GM18517 (cell line): ENCODE data around the gene KRT4.

Experiments used
- ATAC-seq: cut with Tn5 transposase; IDR thresholded peaks from one replicate; pipeline ENCODE4 v1.9.1; 2021; ENCODE audit warnings: mild to moderate bottlenecking, moderate library complexity; ENCODE audit not compliant: unreplicated experiment

The KRT4 gene

DNA sequence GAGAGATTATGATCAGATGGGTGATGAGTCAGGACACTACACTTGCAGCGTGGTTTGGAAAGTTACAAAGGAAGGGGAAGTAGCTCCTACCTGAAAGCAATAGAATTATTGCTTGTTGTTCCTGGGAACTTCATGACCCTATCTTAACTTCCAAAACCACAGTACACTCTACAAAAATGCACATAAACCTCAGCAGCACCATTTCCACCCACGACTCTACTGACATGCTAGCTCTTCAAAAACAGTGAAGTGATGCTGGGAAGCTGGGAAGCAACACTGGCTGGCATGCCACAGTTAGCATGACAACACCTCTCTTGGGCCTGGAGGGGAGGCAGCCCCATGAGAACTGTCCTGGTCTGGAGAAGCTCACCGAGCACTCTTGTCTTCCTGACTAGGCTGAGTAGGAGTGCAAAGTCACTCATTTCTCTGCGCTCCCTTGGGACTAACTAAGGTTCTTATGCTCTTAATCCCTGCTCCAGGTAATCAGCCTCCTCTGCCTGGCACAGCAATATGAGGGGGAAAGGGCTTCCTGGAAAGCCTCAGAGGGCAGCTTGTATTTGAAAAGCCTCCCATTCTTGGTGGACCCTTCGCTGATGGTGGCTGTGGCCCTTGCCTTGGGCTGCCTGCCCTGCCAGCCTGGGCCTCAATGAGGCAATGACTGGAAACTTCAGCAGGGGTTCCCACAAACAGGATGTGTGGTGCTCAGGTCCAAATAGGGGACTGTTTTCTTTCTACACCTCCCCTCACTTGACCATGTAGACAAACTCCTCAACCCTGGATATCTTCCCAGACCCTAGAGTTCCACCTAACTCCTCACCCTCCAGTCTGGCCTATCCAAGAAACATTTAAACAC lies 19.2 kb downstream of the KRT4 start:
- ATAC-seq = no peak

DNA sequence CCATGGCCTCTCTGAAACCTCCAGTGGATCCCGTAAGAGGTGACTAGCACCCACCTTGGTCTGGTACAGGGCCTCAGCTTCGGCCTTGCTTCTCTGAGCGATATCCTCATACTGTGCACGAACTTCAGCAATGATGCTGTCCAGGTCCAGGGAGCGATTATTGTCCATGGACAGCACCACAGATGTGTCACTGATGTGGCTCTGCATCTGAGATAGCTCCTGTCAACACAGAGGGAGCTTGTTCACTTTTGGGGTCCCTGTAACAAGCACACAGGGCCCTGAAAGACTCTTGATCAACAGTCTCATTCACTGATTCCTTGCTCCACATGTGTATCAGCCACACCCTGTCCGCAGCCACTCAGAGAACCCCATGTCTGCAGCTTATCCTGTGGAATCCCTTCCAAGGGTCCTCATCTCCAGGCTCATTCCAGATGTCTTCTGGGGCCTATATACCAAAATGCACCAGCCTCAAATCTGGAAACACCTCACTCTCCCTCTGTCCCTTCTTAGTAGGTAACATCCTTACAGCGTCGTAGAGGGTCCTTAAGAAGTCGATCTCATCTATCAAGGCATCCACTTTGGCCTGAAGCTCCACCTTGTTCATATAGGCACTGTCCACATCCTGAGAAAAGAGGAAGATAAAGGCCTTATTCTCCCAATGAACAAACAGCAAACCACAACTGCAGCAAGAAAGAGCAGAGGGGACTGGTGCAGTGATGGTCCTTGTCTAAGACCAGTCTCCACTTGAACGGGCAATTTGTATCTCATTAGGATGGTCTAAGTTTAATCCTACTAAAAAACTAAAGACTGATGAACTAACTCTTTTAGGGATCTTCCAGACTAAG lies 21.5 kb downstream of the KRT4 start:
- no peak for ATAC-seq

DNA sequence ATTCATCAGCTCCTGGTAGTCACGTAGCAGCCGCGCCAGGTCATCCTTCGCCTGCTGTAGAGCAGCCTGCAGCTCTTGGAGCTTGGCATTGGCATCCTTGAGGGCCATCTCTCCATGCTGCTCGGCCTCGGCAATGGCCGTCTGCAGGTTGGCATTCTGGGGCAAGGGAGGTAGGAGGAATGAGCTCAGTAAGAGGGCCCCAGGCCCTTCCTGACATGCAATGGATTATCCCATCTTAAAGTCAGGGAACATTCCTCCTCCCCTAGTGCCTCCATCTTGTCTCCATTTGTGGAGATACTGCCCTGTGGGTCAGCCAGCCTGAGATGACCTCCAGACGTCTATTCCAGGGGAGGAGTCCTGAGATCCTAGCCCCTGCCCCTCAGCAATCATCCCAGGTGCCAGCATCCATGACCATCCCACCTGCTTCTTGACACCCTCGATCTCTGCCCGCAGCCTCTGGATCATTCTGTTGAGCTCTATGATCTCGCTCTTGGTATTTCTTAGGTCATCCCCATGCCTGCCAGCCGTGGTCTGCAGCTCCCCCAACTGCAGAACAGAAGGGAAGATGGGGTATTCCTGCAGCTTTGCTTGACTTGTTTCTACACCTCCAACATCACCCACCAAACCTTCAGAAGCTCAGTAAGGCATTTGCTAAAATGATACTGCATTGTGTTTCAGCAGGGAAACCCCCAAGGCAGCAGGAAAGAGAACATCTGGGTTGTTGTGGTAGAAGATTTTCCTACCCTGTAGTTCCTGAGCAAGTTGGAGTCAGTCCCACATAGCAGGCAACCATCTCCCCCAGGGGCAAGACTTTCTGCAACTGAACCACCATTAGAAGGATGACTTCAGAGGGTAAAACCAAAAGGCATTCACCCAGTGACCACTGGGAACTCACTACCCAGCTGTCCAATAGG lies 22.4 kb downstream of the KRT4 start:
- no peak for ATAC-seq

DNA sequence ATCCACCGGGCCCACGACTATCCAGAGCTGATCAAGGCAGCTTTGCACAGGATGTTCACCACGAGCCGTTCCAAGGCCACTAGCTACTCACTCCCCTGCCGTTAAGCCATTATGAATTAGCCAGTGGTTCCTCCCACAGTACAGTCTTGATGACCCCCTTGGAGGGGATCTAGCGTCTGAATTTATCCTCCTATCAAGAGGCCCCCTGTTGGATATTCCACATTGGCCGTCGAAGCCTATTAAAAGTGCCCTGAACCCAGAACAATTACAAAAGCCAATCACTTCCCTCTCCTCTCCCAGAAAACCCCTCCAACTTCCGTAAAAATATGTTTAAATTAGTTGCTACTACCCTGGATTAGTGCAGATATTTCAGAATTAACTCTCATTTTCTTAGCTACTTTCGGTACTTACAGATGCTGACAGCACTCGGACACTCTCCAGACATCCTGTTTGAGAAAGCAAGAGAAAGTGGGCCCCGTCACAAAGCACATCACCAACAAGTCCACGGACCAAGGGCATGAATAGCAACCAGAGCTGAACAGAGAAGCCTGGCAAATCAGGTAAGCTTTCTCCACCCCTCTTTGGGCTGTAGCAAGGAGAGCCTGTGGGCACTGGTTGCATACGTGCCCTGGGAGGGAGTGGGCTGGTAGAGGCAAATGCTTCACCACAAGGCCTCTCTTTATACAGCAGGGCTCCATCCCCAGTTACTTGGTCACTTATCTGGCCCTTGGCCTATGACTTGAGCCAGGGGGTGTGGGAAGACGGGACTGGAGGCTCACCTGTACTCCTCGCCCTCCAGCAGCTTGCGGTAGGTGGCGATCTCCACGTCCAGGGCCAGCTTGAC lies 23.3 kb downstream of the KRT4 start:
- ATAC-seq = no peak

DNA sequence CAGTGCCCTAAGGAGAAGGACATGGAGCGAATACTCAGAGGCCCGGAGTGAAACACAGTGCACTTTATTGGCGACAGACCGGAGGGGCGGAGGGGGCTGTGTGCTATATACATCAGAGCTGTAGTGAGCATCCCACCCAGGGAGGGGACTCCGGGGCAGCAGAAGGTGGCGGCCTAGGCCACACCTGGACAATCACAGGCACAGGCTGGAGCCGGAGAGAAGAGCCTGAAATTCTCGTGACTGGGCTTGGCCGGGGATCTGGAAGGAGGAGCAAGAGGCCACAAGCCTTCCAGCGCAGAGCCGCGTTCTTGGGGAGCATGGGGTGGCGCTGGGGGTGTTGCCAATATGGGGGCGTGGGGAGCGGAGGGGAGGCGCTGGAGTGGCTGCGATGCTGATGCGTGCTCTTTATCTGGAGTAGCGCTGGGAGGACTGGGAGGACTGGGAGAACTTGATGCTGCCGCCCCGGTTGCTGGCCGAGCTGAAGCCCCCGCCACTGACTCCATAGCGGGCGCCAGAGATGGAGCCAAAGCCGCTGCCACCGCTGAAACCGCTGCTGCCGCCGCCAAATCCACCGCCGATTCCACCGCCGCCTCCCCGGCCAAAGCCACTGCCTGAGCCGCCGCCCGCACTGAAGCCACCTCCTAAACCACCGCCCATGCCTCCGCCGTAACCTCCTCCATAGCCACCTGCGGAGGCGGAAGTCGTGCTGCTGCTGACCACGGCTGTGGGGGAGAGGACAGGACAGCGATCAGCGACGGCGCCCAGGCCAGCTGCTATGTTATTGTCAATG lies 24.1 kb downstream of the KRT4 start:
- ATAC-seq = no peak

DNA sequence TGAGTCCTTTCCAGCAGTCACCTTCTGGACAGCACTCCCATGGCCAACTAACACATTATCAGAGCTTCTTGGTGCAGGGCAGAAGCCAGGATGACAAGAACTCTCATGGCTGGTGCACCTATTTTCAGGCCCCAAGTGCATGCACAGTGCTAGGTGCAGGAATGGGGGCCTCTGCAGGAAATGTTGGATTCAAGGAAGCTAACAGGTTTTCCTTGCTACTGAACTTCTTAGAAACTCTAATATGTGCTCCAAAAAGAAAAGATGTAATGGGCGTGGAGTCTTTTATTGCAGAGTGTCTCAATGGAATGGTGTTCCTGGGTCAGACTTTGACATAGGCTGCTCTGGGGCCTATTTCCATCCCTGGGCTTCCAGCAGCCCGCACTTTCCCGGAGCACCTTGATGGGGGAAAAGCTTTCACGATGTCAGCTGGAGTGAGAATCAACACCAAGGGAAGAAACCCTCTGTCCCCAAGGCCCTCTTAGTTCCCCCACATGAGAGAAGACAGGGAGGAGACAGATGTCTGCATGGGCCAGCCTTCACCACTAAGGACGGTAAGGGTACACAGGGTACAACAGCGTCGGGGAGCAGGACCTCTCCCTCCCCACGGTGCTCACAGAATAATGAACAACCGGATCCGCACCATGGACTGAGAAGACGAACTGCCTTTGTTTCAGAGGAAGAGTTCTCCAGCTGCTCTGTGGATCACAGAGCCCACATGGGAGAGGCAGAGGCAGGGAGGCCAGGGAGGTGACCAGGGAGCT lies 24.9 kb downstream of the KRT4 start:
- no peak for ATAC-seq

DNA sequence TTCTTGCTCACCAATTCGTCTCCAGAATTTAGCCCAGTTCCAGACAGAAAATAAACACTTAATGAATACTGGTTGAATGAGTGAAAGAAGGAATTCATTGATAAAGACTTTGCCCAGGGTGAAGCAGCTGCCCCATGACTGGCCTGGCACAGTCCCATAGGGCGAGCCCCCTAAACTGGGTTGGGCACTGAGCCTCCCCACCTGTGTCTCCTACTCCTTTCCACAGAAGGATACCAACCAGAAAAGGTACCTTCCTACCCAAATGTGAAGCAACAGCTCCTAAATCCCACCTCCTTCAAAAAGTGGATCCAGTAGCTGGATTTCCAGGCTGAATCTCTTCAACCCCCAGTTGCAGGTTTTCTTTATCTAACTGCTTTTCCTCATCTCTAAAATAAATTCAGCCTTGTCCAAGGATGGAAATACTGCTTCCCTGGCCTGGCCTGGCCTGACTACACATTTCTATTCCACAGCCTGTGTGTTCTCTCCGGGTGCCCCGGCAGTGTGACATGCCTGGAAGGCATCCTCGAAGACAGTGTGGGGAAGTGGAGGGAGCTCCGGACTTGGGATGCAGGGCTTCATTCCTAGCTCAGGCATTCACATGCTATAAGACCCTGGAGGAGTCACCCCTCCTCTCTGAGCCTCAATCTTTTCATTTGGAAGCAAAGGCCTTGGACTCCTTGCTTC lies 25.6 kb downstream of the KRT4 start:
- no peak for ATAC-seq

DNA sequence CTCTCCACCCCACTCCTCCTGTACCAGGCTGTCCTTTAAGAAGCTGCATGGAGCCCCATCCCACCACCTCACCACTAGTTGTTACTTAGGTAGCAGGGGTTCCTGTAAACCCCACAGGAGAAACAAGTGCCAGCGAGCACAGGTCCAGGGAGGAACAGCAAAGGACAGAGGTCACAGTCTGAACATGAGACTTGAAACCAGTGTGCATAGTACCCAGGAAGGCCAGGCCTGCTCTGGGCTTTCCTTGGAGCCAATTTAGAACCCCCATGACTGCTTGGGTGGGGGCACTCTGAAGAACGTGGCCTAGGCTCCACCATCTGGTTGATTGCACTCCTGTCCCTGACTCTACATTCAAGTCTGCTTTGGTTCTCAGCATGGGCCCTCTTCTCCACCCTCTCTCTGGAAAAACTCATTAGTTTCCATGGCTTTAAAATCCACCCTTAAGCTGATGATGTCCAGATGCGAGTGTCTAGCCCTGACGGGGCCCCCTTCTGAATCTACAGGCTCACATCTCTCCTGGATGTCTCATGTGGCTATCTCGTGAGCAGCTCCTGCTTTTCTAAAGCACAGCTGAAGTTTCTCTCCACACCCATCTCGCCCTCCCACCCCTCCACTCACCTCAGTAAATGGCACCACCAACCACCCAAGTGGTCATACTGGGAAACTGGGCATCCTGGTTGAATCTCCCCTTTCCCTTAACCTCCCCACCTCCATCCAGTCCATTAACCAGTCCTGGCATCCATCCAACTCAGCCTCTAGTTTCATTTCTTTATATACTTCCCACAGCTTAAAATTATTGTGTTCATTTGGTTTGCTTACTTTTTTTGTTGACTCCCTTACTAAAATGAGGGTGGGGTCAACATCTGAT lies 26.4 kb downstream of the KRT4 start:
- no peak for ATAC-seq

DNA sequence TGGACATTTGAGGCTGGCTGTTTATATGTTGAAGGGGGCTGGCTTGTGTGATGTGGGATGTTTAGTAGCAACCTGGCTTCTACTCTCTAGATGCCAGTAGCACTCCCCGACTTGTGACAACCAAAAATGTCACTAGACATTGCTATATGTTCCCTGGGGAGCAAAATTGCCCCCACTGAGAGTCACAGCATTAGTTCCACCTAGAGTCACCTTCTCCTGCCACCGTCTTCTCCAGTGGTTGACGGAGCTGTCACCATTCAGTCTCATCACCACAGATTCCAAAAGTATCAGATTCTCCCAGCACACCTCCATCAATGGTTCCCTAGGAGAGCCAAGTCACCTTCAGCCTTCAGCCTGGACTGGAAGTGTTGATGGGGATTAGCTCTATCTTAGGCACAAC lies 29.0 kb downstream of the KRT4 start:
- ATAC-seq = no peak

DNA sequence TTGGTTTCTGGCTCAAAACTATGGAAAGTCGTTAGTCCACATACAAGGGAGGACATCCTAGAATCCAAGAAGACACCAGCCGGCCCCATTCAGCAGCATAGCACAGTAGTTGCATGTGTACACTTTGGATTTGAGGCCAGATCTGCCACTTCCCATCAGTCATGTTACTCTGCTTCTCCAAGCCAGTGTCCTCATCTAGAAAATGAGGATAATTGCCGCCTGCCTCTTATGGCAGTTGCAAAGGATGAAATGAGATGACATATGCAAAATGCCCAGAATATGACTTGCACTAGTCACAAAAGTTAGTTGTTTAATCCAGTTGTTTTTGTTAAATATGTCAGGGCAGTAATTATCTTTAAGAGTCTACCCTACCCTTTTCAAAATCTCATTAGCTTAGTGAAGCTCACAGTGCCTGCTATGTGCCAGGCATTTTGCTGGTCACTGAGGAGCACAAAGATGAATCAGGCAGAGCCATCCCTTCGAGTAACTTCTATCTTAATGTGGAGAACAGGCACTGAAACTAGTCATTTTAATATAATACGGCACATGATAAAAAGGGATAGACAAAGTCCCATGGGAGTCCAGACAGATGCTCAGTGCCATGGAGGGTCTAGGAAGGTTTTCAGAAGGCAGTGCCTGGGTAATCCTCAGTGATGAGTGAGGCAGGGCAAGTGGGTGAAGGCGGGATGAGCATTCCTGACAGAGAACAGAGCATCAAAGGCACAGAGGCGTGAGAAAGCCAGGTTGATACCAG lies 30.2 kb downstream of the KRT4 start:
- ATAC-seq = no peak

DNA sequence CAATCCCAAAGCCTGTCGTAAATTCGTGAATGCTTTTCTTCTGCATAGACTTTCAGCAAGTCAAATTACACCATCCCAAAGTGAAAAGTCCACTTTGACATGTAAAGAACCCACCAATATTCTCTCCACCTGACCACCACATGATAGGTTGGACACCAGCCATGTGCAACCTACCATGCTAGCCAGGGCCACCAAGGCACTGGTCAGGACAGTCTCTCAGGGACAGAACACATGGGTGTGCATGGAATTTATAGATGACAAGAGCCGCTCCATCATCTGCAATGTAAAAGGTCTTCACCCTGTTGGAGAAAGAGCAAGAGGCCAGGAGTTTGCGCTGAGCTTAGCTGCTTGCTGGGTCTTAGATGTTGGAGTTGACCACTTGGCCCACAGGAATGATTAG lies 31.4 kb downstream of the KRT4 start:
- no peak for ATAC-seq

DNA sequence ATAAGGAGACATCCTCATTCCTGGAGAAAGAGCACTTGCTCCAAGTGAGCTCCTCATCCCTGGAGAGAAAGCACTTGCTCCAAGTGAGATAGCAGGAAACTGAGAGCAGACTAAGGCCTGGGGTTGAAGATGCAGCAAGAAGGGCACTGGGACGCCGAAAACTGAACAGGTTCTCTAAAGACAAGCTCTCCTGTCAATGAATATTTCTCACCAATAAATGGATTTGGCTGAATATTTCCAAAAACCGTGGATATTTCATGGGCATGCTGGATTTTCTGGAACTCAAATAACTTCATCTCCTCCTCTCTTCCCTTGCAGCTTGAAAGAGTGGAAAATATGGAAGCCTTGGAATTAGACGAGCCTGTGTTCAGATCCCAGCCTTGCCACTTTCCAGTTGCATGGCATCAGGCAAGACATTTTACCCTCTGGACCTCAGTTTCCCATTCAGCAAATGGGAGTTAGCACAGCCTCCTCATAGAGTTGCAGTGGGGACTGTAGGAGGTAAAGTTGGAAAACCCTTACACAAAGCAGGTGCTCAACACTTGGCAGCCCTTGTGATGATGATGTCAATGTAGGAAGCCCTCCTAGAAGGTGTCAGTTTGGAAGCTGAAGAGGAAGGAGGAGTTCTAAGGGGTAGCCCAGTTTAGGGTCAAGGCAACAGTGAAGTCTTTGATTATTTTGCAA lies 32.4 kb downstream of the KRT4 start:
- ATAC-seq = no peak

DNA sequence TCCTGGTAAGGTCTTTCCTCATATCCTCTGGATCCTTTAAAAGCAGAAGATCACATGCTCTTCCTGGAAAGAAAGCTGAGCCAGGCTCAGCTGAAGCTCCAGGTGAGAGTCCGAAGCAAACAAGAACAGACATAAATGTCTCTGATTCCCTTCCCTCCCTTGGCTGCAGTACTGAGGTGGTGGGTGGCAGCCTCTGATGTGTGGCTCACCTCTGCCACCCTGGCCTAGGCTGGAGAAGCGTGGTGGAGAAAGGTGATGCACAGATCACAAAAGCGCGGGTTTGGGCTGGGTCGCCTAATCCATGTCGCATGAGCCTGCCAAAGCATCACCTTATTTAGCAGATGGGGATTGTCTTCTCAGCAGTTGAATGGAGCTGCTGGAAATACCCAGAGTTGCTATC lies 34.0 kb downstream of the KRT4 start:
- no peak for ATAC-seq

DNA sequence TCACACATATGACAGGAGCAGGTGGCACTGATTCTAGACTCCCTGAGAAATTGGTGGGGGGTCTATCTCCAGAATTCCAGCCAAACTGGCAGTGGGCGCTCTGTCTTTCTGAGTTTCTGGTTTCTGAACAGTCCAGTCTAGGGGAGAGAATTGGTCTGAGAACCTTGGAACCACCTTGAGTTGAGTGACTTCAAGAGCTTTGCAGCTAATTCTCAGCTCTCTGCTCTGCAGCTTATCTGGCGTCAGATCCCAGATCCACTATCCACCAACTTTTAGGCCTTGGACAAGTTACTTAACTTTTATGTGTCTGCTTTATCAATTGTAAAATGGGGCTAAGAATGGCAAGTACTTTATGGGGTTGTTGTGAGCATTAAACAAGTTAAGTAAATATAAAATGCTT lies 35.1 kb downstream of the KRT4 start:
- ATAC-seq = no peak

DNA sequence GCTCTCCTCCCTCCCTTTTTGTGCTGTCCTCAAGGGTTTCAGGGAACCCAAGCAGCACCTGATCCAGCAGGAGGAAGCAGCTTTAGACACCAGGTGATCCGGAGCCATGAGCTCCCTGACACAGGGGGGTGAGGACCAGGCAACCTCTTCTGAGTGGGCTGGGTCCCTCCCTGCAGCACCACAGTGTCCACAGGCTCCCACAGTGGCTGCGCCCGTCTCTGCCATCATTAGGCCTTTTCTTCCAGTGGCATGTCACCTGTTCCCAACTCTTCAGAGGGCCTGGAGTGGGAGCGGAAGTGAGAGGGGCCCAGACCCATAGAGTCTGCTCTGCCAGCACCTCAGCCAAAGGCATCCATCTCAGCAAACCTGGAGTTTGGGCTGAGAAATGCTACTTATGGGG lies 36.4 kb downstream of the KRT4 start:
- ATAC-seq = no peak

DNA sequence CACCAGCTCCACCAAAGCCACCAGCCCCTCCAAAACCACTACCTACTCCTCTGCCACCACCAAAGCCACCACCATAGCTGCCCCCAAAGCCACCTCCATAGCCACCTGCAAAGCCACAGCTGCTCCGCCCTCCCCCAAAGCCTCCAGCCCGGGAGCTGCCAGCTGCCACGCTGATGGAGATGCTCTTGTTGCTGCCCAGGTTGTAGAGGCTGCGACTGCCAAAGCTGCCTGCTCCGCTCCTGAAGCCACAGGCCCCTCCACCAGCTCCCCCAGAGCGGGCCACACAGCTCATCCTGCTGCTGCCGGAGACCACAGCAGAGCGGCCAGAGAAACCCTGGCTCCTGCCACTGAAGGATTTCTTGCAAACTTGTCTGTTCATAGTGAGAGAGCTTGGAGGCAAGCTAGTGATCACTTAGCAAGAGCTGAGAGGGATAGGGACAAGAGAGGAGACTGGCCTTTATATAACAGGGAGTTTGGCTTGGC lies 37.0 kb downstream of the KRT4 start, which contains the start of gene KRT76:
KRT76 (minus strand) TSS at position 433 of the 483 bp plus-strand sequence; CDS start at position 379, 54 bp downstream.
- ATAC-seq = no peak
